ENCODE measurements around the gene CXCL9.

Gene CXCL9

DNA sequence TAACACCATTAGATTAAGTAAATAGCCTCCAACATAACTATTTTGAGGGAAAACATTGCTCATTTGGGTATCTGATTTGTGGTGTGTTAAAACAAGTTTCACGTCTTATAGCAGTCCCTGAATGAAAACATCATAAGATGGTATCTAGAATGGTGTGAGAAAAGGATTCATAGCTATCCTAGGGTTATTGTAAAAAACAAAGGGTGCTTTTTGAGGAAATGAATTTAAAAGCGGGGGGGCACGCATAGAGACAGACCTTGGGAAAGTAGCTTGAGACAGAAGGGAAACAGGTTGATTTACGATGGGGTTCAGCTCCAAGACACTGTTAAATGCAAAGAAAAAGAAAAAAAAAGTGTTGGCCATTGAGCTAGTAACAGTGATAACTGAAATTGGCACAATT lies 16.8 kb upstream of the CXCL9 start:
- Histone ChIP-seq H3K4me1 (ENCODE audit: control insufficient read depth in 1 of 2, insufficient read depth in 1 of 2, low read depth in 1 of 2, low read length in 1 of 2) (peaks cover 6 to 7% of the 10 kb centered on the region in 2 experiments), H3K4me3 (ENCODE audit: low read depth in 1 of 2, low read length in 1 of 2) (no peak overlapping the region), H3K27ac (no peak overlapping the region), H3K27me3 (no peaks in the 10 kb centered on the region), H3K36me3 (no peaks in the 10 kb centered on the region), H3K9me3 (no peaks in the 10 kb centered on the region)
- TF ChIP-seq, protein P1, sequence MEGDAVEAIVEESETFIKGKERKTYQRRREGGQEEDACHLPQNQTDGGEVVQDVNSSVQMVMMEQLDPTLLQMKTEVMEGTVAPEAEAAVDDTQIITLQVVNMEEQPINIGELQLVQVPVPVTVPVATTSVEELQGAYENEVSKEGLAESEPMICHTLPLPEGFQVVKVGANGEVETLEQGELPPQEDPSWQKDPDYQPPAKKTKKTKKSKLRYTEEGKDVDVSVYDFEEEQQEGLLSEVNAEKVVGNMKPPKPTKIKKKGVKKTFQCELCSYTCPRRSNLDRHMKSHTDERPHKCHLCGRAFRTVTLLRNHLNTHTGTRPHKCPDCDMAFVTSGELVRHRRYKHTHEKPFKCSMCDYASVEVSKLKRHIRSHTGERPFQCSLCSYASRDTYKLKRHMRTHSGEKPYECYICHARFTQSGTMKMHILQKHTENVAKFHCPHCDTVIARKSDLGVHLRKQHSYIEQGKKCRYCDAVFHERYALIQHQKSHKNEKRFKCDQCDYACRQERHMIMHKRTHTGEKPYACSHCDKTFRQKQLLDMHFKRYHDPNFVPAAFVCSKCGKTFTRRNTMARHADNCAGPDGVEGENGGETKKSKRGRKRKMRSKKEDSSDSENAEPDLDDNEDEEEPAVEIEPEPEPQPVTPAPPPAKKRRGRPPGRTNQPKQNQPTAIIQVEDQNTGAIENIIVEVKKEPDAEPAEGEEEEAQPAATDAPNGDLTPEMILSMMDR (IDR thresholded peaks at IDR 0.05), result no peak

DNA sequence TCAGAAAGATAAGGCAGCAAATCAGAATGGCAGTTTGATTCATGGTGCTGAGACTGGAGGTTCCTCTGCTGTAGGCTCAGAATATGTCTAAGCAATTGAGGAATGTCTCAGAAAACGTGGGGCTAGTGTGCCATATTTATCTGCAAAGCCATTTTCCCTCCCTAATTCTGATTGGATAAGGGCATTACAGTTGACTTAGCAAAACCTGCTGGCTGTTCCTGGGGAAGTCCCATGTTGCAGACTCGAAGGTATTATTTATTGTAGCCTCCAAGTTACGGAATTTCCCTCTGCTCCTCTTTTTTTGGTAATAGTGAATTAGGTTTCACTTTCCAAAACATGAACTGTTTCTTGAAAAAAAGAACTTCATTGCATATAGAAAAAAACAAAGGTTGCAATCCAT lies 16.1 kb upstream of the CXCL9 start, which contains the start of gene CXCL10:
Gene CXCL10, minus strand, starts transcription at position 109 of the 400 bp plus-strand sequence. Its CDS starts 66 bp downstream, at position 43.
- H3K27me3 ChIP-seq, result no peaks in the 10 kb centered on the region
- H3K36me3 ChIP-seq, result no peaks in the 10 kb centered on the region
- TF ChIP-seq, protein P1 (IDR thresholded peaks at IDR 0.05), result no peak
- no peaks in the 10 kb centered on the region for H3K9me3 ChIP-seq
- peaks cover 2 to 3% of the 10 kb centered on the region in 2 experiments for H3K4me1 ChIP-seq (ENCODE audit: control insufficient read depth in 1 of 2, insufficient read depth in 1 of 2, low read depth in 1 of 2, low read length in 1 of 2)
- H3K27ac ChIP-seq, result no peak within 1 kb of the TSS
- H3K4me3 ChIP-seq (ENCODE audit: low read depth in 1 of 2, low read length in 1 of 2), result no peak within 1 kb of the TSS

GRCh38 chr4:76022677-76023076 lies 15.4 kb upstream of the CXCL9 start:
- TF ChIP-seq, protein P1 (IDR thresholded peaks at IDR 0.05), result no peak

DNA sequence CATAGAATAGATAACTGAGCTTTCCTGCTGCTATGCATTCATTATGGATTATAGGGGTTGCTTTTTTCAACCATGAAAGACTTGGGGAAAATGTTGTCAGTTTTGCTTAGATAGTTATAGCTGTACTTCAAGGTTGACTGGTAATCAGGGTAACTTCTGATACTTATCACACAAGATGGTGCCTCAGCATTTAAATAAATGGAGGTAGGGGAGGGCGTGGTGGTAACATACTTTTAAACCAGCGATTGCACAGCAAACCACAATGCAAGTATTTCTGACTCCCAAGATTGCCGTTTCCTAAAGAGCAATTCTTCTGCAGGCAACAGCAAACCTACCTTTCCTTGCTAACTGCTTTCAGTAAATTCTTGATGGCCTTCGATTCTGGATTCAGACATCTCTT lies 14.7 kb upstream of the CXCL9 start:
- Histone ChIP-seq H3K9me3 (no peaks in the 10 kb centered on the region), H3K36me3 (no peaks in the 10 kb centered on the region), H3K4me1 (ENCODE audit: control insufficient read depth in 1 of 2, insufficient read depth in 1 of 2, low read depth in 1 of 2, low read length in 1 of 2) (no peaks in the 10 kb centered on the region), H3K27ac (no peak overlapping the region), H3K4me3 (ENCODE audit: low read depth in 1 of 2, low read length in 1 of 2) (no peak overlapping the region), H3K27me3 (no peaks in the 10 kb centered on the region)
- TF ChIP-seq, protein P1 (IDR thresholded peaks at IDR 0.05), result no peak

More at GRCh38 chr4:76022677-76023076, 15.4 kb upstream of the CXCL9 start:
- H3K27me3 ChIP-seq, result no peaks in the 10 kb centered on the region
- no peak overlapping the region for H3K4me3 ChIP-seq (ENCODE audit: low read depth in 1 of 2, low read length in 1 of 2)
- H3K4me1 ChIP-seq (ENCODE audit: control insufficient read depth in 1 of 2, insufficient read depth in 1 of 2, low read depth in 1 of 2, low read length in 1 of 2), result no peaks in the 10 kb centered on the region
- H3K36me3 ChIP-seq, result no peaks in the 10 kb centered on the region
- no peak overlapping the region for H3K27ac ChIP-seq
- H3K9me3 ChIP-seq, result no peaks in the 10 kb centered on the region

DNA sequence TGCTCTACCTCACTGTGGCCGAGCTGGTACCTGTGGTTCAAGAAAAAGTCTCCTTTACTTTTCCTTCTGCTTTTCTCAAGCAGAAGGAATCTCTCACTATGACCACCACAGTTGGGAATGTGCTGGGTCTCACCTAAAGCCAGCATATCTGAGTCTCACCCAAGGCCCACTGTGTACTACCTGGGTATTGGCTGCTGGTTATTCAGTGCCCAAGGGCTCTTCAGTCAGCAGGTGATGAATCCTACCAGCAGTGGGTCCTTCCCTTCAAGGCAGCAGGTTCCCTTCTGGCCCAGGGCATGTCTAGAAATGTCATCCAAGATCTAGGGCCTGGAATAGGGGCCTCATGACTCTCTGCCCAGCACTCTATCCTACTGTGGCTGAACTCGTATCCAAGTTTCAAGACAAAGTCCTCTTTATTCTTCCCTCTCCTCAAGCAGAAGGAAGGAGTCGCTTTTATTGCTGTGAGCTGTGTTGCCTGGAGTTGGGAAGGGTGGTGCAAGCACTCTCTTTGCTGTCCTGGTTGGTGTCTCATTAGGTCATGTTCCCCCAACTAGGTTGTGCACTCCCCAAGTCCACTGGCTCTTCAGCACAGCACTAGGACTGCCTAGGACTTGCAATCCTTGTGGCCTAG lies 9.9 kb upstream of the CXCL9 start:
- no peaks in the 10 kb centered on the region for H3K9me3 ChIP-seq
- TF ChIP-seq, protein P1 (IDR thresholded peaks at IDR 0.05), result no peak
- no peak overlapping the region for H3K27ac ChIP-seq
- no peaks in the 10 kb centered on the region for H3K4me1 ChIP-seq (ENCODE audit: control insufficient read depth in 1 of 2, insufficient read depth in 1 of 2, low read depth in 1 of 2, low read length in 1 of 2)
- H3K36me3 ChIP-seq, result no peaks in the 10 kb centered on the region
- H3K27me3 ChIP-seq, result peaks cover 4% of the 10 kb centered on the region
- no peak overlapping the region for H3K4me3 ChIP-seq (ENCODE audit: low read depth in 1 of 2, low read length in 1 of 2)
